HG02610 (cell line): Measurements from ENCODE around the gene PPIE.

Experiments
- ATAC-seq: cut with Tn5 transposase; IDR thresholded peaks from one replicate; pipeline ENCODE4 v1.9.1; 2021; ENCODE audit warnings: mild to moderate bottlenecking, moderate library complexity; ENCODE audit not compliant: unreplicated experiment

Gene PPIE

DNA sequence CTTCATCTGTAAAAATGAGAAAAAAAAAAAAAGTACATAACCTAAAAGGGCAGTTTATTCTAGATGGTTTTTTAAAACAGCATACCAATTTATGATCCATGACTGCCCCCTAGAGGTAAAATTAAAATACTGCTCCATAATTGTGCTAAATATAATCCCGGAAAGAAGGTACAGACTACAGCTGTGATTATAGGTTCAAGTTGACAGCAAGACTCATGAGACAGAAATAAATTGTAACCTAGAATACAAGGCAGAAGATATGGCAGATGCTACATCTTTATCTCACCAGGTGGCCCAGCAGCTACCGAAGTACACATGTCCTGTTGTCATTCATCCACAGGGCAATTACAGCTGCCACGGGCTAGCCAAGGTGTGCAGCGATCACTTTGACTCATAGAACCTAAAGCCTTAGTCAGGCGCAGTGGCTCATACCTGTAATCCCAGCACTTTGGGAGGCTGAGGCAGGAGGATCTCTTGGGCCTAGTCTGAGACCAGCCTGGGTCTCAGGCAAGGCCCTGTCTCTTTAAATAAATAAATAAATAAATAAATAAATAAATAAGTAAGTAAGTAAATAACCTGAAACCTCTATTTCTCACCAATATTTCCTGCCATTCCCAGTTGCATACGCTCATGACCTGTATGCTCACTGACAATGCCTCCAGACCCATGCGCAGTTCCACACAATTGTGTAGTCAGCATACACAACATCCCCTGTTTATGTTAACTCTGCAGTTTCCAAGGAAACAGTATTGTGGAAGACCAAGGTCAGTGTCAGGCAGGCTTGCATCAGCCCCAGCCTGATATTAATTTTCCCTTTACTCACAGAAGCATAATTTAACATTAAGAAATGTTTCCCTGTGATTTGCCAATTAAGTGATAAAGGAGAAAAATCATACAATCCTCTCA lies 18.3 kb upstream of the PPIE start:
- no peak for ATAC-seq

DNA sequence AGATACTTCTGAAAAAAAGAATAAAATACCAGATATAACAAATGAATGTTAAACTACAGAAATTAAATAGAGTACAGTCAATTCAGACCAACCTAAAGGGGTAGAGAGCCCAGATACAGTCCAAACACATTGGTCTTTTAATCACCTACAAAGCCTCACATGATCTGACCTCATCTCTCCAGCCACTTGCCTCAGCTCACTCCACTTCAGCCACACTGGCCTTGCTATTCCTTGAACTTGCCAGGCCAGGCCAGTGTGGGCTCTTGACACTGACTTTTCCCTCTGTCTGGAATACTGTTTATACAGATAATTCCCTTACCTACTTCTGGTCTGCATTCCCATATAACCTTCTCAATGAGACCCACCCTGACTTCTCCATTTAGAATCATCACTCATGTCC lies 17.0 kb upstream of the PPIE start:
- ATAC-seq = no peak

DNA sequence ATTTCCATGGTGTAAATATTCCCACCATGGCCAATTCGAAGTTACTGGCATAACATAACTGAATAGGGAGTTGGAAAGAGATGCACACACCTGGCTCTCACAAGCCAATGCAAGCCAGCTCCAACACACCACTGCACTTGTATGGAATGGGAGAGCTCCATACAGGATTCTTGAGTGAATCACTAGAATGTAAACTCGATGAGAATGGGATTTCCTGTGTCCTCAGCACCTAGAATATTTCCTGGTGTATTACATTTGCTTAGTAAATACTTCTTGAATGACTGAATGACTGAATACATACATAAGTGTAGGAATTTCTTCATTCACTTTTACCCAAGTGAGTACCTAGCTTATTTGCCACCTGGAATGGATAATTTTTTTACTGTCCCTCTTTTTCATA lies 16.2 kb upstream of the PPIE start:
- ATAC-seq = no peak

DNA sequence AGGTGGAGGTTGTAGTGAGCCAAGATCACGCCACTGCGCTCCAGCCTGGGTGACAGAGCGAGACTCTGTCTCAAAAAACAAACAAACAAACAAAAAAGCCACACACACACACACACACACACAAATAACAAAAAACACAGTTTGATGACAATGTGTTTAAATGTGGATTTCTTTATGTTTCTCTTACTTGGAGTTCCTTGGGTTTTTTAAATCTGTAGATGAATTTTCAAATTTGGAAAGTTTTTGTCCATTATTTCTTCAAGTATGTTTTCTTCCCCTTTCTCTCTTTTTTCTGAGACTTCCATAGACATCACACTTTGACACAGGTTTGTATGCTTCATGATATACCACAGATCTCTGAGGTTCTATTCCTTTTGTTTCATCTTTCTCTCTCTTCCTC lies 12.1 kb upstream of the PPIE start:
- ATAC-seq = no peak

DNA sequence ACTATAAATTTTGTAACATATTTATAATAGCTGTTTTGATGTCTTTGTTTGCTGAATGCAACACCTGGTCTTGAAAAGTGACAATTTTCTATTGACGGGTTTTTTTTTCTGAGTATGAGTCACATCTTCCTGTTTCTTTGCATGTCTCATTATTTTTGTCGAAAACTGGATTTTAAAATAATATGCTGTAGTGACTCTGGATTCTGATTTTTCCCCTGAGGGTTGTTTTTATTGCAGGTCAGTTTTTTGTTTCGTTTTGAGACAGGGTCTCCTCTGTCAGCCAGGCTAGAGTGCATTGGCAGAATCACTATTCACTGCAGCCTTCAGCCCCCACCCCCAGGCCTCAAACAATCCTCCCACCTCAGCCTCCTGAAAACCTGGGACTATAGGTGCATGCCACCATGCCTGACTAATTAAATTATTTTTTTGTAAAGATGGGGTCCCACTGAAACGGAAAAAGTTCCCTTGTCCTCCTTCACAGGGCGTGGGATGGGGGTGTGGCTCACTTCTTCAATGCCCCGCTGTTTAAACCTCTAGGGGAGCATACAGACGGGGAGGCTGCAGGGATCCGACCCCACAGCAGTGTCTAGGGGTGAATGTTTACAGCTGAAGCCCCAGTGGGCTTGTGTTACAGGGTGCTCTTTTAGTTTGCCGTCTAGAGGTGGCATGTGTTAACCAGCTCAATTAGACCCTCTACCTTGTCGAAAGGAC lies 11.3 kb upstream of the PPIE start:
- ATAC-seq = no peak

DNA sequence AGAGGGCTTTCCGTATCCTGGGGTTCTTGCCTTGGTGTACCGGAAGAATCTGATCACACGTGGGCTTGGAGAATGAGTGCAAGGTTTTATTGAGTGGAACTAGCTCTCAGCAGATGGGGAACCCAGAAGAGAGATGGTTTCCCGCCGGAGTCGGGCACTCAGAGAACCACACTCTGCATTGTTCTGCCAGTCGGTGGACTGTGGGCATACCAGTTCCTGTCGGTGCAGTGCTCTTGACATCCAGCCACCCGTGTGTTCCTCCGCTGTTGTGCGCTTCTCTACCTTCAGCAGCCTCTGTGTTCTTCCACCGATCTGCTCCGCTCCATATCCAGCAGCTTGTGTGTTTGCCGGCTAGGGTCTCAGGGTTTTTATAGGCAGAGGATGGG lies 10.8 kb upstream of the PPIE start:
- ATAC-seq = no peak

DNA sequence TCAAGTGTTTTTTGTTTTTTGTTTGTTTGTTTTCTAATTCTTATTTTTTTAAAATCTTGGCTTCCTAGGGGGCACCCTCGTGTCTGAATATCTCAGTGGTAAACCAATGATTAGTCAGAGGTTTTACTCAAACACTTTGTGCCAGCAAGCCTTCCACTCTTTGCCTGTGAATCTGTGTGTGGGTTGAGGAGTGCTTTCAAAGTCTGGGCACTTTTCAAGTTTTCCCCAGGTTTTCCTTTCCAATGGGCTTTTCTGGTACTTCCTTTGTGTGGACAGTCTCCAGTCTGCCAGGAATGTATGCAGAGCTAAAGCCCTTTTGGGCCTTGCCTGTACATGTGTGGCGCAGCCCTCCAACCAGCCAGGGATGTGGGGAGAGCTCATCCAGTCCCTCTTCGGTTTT lies 9.7 kb upstream of the PPIE start:
- no peak for ATAC-seq

DNA sequence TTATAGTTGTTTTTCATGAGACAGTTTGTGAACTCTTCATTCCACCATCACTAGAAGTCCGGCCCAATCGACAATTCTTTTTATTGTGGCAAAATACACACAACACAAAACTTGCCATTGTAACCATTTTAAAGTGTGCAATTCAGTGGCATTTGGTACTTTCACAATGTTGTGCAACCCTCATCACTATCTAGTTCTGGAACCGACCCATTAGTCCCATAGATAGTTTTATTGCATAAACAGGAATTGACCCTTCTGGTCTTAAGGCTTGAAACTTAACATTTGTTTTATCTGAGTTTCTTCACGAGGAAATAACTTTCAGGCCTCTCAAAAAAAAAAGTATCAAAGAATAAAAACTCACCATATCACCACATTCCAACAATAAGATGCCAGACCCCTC lies 8.8 kb upstream of the PPIE start:
- no peak for ATAC-seq

DNA sequence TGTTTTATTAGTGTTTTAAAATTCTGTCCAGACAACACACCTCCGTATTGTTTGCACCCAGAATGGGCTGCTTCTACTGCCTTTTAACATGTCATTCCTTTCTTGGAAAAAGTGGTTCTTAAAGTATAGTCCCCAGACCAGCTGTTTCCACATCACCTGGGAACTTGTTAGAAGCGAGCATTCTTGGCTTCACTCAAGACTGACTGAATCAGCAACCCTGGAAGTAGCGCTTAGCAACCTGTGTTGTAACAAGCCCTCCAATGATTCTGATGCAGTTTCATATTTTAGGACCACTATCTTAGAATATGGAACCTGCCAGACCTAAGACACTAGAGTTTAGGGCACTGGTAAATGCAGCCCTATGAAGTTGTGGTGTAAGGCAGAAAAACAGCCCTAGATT lies 6.0 kb upstream of the PPIE start:
- ATAC-seq = no peak

DNA sequence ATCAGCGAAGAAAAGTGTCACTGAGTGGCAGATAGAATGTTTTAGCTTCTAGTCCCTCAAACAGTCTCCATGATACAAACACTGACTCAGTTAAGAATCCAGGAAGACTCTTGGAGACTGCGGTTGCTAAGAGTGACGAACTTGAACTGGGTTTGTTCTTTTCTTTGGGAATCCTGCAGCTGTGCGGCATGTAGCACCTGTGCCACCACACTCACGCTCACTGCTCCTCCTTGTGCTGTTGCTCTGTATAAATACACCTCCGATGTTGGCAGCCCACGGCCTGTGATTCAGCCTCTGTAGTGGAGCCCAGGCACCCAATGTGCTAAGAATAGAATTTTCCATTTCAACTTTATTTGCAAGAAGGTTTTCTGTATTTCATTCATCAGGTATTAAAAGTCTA lies 5.5 kb upstream of the PPIE start:
- ATAC-seq = no peak

DNA sequence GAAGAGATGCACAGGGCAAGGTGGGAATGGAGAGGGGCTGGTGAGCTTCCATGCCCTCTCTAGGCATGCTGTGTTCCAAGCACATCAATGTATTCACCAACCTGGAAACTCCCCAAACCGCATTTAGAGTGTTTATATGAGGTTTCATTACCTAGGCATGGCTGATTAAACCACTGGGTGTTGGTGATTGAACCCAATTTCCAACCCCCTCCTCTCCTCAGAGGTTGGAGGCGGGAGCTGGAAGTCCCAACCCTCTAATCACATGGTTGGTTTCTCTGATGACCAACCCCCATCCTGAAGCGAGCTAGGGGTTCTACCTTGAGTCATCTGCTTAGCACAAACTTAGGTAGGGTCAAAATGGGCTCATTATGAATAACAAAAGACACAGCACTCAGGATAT lies 3.0 kb upstream of the PPIE start:
- ATAC-seq = no peak

DNA sequence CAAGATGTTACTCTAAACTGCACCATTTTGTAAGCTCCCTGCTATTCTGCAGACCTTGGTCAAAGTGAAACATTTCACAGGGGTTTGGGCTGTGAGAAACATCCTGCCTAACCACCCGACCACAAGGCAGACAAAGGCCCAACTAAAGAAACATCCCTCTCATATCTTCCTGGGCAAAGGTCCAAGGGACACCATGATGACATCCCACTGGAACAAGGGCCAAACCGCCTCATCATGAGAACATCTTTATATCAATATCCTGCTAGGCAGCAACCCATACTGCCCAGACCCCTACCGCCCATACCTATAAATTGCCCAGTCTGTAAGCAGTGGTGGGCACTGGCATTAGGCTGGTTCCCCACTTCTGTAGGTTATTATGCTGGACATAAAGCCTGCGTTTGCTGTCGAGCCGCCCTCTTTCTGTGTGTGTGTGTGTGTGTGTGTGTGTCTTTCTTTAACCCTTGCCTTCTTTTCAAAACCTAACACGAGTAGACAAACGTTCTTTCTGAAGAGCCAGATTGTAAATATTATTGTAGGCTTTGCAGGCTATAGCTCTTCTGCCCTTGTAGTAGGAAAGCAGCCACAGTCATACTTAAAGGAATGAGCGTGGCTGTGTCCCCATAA lies 1.0 kb upstream of the PPIE start:
- no peak for ATAC-seq

DNA sequence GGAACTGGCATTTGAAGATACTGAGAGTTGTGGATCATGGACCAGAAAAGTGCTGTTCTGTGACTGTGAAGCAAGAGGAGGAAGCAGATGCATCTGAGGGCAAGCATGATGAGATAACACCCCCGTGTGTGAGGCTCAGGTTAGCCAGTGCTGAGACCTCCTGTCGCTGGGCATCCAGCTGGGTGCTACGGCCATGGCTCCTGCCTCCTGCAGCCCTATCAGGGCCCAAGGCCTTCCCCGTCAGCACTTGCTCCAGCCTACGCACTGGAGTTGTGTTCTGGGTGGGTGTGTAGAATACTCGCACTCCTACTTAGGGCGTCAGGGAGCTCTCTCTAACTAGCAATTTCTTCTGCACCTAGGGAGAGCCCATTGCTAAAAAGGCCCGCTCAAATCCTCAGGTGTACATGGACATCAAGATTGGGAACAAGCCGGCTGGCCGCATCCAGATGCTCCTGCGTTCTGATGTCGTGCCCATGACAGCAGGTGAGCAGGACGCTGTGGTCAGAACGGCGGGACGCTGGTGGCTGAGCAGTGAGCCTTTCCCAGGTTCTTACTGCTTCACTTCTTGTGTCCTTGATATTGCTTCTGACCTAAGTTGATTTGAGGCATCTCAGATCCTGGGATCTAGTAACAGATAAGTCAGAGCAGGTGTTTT lies 6.5 kb downstream of the PPIE start:
- no peak for ATAC-seq

DNA sequence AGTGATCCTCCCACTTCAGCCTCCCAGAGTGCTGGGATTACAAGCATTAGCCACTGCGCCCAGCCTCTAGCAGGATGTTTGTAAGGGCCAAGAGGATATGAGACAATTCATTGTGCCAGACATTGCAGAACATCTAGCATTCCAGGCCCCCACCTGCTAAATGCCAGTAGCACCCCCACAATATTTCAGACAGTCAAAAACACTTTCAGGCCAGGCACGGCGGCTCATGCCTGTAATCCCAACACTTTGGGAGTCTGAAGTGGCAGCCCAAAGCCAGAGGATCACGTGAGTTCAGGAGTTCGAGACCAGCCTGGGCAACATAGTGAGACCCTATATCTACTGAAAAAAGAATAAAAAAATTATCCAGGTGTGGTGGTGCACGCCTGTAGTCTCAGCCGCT lies 12.9 kb downstream of the PPIE start:
- no peak for ATAC-seq

DNA sequence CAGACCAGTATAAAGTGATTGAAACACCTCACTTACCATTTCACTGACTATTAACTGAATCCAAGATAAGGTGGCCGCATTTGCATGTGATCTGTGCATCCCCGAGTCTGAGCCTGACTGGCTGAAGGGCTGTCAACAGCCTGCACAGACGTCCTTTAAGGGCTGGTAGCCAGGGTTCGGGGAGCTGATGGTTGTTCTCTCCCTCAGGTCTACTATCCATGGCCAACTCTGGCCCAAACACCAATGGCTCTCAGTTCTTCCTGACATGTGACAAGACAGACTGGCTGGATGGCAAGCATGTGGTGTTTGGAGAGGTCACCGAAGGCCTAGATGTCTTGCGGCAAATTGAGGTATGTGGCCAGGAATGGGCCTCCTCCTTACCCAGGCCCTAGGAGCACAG lies 14.0 kb downstream of the PPIE start:
- ATAC-seq = no peak

DNA sequence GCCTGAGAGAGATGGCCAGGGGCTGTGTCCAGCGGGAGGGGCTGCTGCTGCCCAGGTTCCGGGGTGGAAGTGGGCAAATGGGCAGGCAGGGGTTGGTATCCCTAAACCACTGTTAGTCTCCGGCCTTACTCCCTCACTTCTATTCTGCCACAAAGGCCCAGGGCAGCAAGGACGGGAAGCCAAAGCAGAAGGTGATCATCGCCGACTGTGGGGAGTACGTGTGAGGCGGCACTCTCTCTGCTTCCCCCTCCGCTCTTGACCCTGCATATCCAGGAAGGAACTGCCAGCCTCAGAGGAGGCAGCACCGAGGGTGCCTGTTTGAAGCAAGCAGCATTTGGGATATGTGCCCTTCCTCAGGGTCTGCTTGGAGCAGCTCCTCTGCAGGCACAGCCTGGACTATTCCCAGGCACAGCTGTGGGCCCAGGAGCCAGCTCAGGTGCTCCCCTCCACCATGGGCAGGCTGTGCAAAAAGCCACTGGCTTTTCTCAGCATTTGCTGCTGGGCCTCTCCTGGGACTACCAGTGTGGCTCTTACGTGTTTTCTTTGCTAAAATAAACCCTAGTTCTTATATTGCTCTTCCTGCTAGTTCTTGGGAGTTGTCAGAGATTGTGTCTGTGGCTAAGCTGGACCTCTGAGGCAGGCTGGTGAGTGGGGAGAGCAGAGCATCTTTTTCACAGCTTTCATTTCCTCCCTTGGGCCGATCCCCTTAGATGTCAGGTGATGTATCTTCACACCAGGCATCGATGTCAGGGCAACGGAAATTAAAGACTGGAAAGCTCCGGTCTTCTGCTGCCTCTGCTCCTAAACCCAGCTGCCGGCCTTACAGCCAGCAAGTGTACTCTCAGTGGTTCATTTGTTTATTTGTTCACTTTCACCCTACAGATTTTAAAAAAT lies 14.7 kb downstream of the PPIE start:
- ATAC-seq = no peak

DNA sequence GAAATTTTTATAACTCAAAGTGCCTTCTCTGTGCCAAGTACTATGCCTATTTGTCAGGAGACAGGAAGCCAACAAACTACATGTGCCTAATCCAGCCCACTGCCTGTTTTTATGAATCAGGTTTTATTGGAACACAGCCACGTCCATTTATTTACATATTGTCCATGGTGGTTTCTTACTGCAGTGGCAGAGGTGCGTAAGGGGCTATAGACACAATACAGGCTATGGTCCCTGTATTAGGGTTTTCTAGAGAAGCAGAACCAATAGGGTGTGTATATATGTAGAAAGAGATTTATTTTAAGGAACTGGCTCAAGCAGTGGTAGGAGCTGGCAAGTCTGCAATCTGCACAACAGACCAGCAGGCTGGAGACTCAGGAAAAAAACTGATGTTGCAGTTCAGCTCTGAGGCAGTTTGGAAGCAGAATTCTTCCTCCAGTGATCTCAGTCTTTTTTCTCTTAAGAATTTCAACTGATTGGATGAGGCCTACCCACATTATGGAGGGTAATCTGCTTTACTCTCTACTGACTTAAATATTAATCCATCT lies 15.4 kb downstream of the PPIE start:
- ATAC-seq = no peak

DNA sequence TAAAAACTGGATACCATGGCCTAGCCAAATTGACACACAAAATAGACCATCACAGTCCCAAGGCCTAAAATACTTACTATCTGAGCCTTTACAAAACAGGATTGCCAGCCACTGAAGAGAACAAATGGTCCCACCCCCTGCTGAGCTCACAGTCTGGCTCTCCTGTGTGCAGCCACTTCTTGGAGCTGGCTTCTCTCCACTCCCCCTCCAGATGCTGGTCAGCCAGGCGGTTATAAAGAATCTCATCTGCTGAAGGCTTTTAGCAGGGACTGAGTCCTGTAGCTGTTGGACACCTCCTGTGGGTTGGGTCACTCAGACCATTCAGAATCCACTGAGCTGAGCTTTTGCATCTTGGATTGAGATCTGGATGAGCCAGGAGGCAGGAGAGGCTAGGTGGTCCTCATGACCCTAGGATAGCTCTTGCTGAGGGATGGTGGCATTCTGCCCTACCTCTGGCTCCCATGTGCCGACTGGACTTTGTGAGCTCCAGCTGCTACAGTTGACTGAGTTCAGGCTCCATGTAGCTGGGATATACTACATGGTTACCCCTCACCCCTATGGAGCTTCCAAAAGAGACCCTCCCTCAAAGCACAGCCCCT lies 16.3 kb downstream of the PPIE start:
- no peak for ATAC-seq

DNA sequence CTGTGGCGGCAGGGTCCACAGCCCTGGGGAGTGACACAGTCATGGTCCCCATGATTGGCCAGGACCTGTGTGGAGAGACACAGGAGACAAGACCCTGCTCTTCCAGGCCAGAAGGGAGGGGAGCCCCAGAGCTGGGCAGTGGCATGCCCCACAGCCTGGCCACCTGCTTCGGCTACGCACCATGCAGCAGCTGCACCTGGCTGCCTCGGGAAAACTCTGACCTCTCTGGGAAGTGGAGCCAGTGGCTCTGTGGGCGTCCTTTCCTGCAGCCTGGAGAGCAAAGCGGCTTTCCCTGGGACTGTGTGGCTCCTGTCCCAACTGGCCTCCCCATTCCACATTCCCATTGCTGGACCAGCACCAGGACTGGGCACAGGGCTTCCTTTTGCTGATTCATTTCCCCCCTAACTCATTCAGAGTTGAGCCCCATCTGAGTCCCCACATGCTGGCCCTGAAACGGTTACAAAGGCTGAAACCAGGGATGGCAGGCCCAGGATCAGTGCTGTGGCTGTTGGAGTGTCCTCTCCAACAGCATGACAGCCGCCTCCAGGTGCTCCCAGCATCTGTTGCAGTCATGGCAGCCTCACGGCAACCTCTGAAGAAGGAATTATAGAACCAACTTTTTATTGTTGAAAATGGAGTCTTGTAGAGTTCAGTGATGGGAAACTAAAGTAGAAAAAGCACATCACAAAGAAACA lies 17.4 kb downstream of the PPIE start:
- no peak for ATAC-seq
